Measurements from ENCODE around the gene KRT9.
"Not testable (repeated sequence)": the region's sequence is repeated elsewhere in the genome, so short reads cannot be mapped to it uniquely, and the experiment has no call there.

Gene KRT9

GRCh38 chr17:41617698-41618097 is 45.8 kb upstream of the KRT9 start:
- H3K4me3 ChIP-seq (replicated peaks in 1 of 2; ENCODE audit: low read depth in 2 of 2, low read length in 2 of 2), result no peak overlapping the region
- TF ChIP-seq CTCF (IDR thresholded peaks at IDR 0.05; ENCODE audit: low read depth, low read length), result no peak
- DNase-seq (ENCODE audit: low read depth in 2 of 2), result no peak

- DNase-seq (ENCODE audit: low read depth in 2 of 2), result no peak
- no peak overlapping the region for H3K4me3 ChIP-seq (replicated peaks in 1 of 2; ENCODE audit: low read depth in 2 of 2, low read length in 2 of 2)
- TF ChIP-seq CTCF (IDR thresholded peaks at IDR 0.05; ENCODE audit: low read depth, low read length), result no peak
Measured at GRCh38 chr17:41617136-41617535, 45.3 kb upstream of the KRT9 start.

GRCh38 chr17:41616486-41616885 is 44.6 kb upstream of the KRT9 start:
- not testable (repeated sequence) for H3K4me3 ChIP-seq (replicated peaks in 1 of 2; ENCODE audit: low read depth in 2 of 2, low read length in 2 of 2); DNase-seq (ENCODE audit: low read depth in 2 of 2)

GRCh38 chr17:41615454-41615853 is 43.6 kb upstream of the KRT9 start:
- DNase-seq (ENCODE audit: low read depth in 2 of 2), result no peak
- H3K4me3 ChIP-seq (replicated peaks in 1 of 2; ENCODE audit: low read depth in 2 of 2, low read length in 2 of 2), result no peak overlapping the region
- TF ChIP-seq CTCF (IDR thresholded peaks at IDR 0.05; ENCODE audit: low read depth, low read length), result no peak

- H3K4me3 ChIP-seq (replicated peaks in 1 of 2; ENCODE audit: low read depth in 2 of 2, low read length in 2 of 2); DNase-seq (ENCODE audit: low read depth in 2 of 2): not testable (repeated sequence)
Measured at GRCh38 chr17:41614767-41615166, 42.9 kb upstream of the KRT9 start.

- no peak for DNase-seq (ENCODE audit: low read depth in 2 of 2)
- no peak overlapping the region for H3K4me3 ChIP-seq (replicated peaks in 1 of 2; ENCODE audit: low read depth in 2 of 2, low read length in 2 of 2)
- TF ChIP-seq CTCF (IDR thresholded peaks at IDR 0.05; ENCODE audit: low read depth, low read length), result no peak
Measured at GRCh38 chr17:41614098-41614497, 42.2 kb upstream of the KRT9 start.

GRCh38 chr17:41613277-41614082 is 41.6 kb upstream of the KRT9 start:
- TF ChIP-seq CTCF (IDR thresholded peaks at IDR 0.05; ENCODE audit: low read depth, low read length), result no peak
- DNase-seq (ENCODE audit: low read depth in 2 of 2), result no peak

GRCh38 chr17:41612376-41613160 is 40.7 kb upstream of the KRT9 start, which contains the start of gene KRT16:
Gene KRT16, minus strand, starts transcription at chr17:41612767. Its CDS starts 79 bp downstream, at chr17:41612688.
- not testable (repeated sequence) for DNase-seq (ENCODE audit: low read depth in 2 of 2); H3K4me3 ChIP-seq (replicated peaks in 1 of 2; ENCODE audit: low read depth in 2 of 2, low read length in 2 of 2)

More at GRCh38 chr17:41613277-41614082, 41.6 kb upstream of the KRT9 start:
- H3K4me3 ChIP-seq (replicated peaks in 1 of 2; ENCODE audit: low read depth in 2 of 2, low read length in 2 of 2), result no peak overlapping the region

Measured in cardiac fibroblast (primary cell).